Renal cortex interstitium (tissue), 11 donors: Measurements from ENCODE around the gene KLHL8. TPM values are rescaled to one million over a fixed set of nuclear protein-coding genes. Genes with fewer than 3 reads are reported as not detected.

Experiments
- DNase-seq, 11 donors: peaks; one replicate each; pipeline ENCODE4 v3.0.0-alpha.2; 2013; ENCODE audit warnings: low read depth in 9 of 11, low spot score in 4 of 11; ENCODE audit errors: extremely low read depth in 1 of 11
- polyA plus RNA-seq, 3 donors: library from polyadenylated mRNA; unstranded; fragments of 120-200 nt; gene quantifications; one replicate each; pipeline ENCODE4 v1.2.1, GENCODE V29; 2013; ENCODE audit not compliant: insufficient read length in 3 of 3

KLHL8 gene
- polyA plus RNA-seq, 3 donors = 18.4 to 19.9 (median 18.5) TPM

DNA sequence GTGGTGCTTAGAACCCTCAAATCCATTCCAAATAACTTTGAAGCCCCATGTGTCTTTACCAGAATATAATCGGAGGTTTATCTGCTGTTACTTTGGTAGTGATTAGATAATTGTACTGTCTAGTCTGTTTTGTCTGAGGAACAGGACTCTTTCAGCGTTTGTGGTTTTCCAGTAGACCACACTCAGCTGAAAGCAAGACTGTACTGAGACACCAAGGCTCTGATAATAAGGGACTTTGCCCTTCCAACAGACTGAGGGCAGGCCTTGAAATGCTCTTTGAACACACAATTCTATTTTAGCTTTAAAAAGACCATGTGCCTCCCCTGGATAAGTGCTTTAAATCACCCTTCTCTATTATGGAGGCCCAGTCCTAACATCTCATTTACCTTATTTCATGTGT is 76.1 kb downstream of the KLHL8 start:
- DNase-seq = no peak

DNA sequence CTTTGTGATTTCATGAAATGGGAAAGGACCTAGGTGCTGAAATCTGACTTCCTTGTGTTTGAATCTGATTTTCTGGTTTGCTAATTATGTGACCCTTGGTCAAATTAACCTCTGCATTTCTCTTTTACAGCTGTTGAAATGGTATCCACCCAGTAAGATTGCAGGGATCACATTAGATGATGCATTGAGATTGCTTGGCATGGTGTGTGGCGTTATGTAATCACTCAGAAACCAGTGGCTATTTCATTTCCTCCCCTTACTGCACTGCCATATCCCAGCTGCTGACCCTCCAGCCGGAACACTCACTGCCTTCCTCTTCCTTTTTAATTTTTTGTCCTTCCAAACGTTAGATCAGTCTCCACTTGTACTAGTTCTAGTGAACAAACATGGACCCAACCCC is 79.0 kb downstream of the KLHL8 start:
- DNase-seq = no peak

DNA sequence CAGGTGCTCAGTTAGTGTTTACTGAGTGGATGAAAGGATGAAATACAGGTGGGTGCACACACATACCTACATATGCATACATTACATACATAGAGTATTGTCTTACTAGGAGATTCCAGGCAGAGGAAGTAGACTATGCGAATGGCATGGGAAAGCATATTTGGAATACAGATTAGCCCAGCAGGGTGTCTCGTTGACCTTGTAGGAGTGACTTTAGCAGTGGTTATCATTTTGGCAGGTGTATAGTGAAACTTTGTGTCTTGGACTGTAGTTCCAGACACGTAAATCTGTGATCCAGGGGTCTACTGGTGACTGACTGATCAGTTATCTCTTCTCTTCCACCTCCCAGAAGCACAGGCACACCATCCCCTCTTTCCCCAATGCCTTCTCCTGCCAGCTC is 86.3 kb downstream of the KLHL8 start:
- no peak for DNase-seq

DNA sequence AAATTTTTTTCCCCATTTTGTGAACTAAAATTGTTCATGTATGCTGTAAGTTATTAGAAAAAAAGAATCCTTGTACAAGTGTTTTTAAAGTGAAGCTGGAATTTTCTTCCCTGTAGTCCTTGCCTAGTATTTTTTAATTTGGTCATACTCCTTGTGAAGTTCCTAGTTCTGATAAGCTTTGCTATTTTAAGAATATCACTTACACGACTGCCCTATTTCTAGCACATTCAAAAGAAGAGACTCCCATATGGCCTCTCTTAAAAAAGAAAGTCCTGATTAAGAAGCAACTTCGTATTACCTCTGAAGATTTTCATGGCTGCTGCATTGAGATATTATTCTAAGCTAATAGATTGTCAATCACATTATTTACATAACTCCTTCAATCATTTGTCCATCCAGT is 87.2 kb downstream of the KLHL8 start:
- no peak for DNase-seq

DNA sequence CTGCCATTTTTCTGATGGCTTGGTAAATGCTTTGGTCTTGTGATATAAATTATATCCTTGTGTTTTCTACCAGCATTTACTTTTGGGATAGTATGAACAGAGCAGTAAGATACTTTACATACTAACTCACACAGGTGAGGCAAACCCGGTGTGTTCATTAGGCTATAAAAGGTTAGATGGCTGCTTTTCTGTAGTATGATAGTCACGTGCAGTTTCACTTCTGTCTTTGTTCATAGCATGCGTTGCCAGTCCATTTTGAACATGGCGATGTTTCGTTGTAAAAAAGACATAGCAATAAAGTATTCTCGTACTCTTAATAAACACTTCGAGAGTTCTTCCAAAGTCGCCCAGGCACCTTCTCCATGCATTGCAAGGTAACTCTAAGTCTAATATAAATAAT is 88.4 kb downstream of the KLHL8 start:
- no peak for DNase-seq

DNA sequence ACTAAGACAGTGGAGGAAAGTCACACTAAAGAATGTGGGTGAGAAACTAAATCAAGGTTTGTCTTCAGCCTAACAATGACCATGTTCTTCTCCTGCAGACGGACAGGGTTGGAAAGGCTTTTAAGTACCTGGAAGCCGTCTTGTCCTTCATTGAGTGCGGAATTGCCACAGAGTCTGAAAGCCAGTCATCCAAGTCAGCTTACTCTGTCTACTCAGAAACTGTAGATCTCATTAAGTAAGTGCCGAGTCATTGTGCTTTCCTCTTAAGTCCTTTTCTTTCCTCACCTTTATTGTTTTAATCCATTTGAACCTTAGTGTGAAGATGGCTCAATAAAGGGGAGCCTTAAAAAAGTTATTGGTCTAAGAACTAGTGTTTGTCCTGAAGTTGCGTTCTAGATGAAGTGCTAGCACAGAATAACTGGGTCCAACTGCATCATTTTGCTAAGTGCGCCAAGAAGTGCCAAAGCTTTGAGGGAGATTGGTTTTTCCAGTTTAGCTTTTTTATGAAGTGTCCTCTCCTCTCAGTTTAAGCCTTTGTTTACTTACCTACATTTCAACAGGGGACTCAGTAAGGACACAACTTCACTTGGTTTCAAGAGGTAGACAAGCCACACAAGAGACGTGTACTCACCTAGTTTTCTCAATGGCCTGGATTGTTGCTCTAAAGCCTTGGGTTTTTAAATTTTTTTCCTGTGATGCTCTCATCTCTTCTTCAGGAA is 89.3 kb downstream of the KLHL8 start:
- no peak for DNase-seq

DNA sequence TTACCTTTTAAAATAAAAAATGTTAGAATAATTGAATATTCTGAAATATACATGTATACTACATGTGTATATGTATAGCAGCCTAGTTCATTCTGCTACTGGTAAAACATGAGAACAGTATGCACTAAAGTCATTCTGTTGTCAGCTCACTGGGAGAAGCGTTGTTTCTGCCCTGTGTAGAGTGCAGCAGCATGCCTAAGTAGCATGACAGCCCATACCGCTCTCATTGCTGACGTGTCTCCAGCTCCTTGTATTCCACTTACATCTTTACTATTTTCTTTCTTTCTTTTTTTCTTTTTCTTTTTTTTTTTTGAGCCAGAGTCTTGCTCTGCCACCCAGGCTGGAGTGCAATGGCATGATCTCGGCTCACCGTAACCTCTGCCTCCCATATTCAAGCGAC is 90.7 kb downstream of the KLHL8 start:
- no peak for DNase-seq

DNA sequence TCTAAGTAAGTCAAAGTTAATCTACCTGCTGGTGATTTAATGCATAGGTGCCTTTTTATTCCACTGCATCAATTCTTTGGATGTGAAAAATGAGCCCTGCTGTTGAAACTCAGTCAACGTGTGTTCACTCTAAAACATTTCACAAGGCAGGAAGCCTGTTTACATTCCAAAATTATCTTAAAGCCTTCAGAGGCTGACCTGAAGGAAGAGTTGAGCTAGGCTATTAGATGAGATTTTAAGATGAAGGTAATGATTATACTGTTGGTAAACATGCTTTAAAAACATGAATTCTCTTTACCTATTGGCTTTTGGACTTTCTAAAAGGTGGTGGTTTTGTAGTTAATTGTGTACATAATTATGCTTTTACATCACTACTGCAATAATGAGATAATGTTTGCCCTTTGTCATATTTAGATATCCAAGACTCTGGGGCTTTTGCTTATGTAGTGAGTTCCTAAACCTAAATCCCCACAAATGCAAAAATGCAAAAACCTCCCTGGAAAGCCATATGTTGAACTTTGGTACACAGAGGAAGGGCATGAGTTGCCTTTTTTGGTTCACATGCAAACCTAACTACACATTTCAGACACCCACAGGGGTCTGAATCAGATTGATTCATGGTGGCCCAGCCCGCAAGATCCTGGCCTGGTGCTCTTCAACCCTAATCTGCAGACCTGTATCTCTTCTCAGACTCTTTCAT is 92.3 kb downstream of the KLHL8 start:
- no peak for DNase-seq

DNA sequence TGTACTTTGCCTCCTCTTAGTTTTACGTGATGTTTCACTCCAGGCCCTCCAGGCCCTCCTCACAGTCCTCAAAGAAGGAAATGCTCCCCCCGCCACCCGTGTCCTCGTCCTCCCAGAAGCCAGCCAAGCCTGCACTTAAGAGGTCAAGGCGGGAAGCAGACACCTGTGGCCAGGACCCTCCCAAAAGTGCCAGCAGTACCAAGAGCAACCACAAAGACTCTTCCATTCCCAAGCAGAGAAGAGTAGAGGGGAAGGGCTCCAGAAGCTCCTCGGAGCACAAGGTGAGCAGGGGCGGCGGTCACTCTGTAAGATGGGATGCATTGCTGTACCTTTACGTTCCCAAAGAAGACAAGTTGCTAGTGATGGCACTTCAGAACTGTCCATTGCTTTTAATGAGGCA is 94.4 kb downstream of the KLHL8 start:
- DNase-seq = no peak

DNA sequence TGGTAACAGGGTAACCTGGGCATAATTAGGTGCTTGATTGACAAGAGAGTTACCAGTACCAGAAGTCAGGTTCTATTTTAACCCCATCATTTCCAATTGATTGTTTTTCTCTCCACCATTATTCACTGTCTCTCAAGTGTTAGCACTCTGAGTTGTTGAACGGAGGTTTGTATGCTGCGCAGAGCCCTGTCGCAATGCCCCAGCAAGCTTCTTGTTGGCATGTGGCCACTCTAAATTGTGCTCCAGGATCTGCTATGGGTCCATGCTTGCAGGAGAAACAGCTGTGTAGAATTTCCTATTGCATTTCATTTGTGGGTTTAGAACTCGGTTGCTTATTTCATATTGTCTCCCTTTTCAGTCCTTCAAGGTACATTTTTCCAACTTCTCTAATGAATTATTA is 98.2 kb downstream of the KLHL8 start:
- no peak for DNase-seq

DNA sequence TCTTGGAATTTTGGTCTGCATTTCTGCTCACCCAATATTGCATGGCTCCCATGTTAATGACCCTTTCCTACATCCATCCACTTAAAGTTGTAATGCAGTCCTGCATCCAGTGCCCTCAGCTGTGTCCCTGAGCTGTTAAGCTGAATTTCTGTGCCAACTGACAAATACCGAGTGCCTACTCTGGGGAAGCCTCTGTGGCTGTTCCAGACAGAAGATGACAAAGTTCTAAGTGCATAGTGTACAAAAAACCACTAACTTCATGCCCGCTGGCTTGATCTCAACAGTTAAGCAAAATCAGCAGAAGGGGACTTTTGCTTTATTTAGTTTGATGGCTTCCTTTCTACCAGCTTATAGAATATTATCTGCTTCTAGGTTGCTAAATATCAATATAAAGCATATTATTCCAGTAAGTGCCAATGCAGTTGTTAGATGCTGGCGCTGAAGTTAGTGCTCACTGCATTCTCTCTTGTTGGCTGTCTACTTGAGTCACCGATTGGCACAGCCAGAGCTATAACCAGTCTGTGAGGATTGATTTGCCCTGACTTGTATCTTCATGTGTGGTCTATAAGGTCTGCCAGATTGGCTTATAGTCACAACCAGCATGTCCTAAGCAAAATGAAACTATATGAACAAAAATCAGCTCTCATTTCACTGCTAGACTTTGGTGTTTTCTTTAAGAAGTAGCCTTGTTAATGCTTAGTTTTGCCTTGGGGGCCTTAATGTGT is 98.9 kb downstream of the KLHL8 start:
- DNase-seq = no peak

DNA sequence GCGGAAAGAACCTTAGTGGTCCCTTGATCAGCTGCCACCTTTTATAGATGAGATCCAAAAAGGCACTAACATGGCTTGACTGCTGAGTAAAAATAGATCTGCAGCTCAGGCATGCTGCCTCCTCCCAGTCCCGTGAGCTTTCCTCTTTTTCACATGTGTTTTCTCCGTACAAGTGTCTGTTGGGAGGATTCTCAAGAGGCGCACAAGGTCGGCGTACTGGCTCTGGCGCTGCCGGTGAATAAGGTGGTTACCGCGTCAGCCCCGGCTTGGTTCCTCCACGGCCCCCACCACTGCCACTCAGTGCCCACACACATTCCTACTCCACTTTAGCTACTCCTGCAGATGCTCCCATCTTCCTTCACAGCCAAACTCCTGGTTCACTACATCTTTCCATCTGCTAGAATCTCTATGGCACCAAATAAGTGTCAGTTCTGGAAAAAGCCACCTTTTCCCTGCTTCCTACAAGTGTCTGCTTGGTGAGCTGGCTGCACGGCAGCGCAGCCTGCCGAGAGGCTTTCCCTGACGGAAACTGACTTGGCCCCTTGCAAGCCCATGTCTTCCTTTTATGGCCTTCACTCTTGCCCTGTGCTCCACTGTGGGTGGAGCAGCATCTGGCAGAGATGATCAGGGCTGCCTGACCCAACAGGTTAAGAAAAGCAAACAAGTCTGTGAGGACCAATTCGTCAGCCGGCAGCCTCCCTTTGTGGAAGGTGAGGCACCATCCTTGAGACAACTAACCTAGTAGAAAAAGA is 99.8 kb downstream of the KLHL8 start:
- DNase-seq = no peak

DNA sequence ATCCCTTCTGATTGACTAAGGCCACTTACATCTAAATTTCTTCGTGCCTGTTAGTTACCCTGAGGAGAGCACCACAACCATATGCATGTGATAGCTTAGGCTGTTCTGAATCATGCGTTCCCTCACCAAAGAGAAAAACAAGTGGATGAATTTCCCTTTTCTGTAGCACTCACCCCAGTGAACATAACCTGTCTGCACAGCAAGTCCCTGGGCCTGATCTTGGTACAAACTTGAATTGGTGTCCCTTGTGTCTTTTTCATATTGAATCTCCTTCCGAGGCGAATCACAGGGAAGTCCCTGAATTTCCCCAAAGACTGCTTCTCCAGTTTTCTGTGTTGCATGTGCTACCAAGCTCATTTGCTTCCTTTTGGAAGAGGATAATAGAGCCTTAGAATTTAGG is 100.4 kb downstream of the KLHL8 start:
- no peak for DNase-seq

DNA sequence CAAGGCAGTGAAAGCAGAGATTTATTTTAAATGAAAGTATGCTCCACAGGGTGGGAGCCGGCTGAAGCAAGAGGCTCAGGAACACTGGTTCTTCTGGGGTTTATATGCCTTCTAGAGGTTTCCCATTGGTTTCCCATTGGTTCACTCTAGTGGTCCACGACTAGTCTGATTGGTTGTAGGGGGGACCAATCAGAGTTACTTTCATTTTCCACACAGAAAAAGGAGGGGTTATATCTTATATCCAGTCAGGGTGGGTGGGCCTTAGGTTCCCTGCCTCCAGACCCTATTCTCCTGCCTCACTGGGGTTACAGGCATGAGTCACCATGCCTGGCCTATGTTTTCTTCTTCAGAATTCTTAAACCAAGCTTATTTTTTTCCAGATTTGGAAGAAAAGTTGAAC is 101.6 kb downstream of the KLHL8 start:
- no peak for DNase-seq

DNA sequence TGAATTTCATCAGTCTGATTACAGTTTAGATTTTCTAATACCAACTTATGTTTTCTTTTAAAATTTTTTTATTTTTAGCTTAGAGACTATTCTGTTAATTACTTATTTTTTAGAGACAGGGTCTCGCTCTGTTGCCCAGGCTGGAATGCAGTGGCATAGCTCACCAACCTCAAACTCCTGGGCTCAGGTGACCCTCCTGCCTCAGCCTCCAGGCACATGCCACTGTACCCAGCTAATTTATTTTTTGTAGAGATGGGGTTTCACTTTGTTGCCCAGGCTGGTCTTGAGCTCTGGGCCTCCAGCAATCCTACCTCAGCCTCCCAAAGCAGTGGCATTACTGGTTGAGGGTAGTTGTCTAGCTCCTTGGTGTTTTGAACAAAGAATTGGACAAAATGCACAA is 102.0 kb downstream of the KLHL8 start:
- no peak for DNase-seq

DNA sequence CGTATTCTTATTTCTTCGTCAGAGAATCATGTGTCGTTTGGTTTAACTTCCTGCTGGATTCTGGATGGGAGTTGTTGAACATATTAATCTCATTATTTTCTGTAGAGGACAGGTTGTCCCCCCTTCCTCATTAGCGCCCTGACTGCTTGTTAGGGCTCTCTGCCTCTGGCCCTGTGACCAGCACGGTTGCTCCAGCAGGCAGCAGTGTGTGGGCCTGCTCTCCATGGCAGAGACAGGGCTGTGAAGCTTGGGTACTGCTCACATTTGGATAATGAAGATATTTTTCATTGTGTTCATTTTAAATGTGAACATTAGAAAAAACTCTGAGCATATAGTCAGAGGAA is 102.7 kb downstream of the KLHL8 start:
- no peak for DNase-seq

DNA sequence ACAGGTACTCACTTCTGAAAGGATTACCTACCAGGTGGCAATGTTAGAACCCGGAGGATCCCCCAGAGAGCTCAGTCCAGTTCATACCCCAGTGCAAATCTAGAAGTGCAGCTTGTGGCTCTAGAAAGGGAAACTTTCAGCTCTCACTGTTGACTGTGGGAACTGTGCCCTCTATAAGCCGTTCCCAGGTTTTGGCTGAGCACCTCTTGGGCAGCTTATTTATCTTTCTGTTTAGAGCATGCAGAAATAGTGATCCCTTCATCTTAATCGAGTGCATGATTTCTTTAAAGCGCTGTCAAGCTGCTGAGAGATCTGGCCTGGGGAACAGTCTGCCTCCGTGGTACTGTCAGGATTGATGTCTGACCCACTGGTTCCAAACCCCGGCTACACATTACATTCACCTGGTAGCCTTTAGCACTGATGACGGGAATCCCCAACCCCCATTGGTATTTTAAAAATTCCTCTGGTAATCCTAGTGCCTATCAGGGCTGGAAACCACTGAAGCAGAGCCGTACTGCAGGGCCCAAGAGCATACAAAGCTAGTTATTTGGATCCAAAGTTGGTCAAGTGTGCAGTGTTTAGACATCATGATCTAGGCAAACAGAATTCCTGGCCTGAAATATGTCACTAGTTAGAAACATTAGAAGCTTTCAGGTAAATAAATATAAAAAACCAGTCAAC is 103.2 kb downstream of the KLHL8 start:
- DNase-seq = peak in 9 of 11 donors; percentile 54 to 90 (median 78)

DNA sequence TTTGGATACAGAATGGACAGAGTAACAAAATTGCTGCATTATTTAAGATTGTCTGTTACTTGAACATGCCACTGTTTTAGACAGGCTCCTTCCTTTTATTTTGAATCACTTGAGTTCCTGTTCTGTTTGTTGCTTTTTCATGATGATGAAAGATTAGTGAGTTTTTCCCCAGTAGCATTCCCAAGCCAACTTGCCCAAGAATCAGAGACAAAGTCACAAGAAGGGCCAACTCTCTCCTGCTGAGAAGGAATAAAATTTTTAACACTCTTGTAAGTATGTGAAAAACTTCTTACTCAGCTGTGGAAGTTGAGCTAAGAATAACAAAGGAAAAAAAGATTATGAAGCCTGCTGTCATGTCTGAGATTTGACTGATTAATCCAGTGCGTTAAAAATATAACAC is 104.2 kb downstream of the KLHL8 start:
- DNase-seq = no peak
